Thoracic aorta (tissue), 2 donors: ENCODE results near the gene CIB4. TPM values are rescaled to one million over a fixed set of nuclear protein-coding genes. Genes with fewer than 3 reads are reported as not detected.
"Not testable (repeated sequence)": the region's sequence is repeated elsewhere in the genome, so short reads cannot be mapped to it uniquely, and the experiment has no call there.

Experiments
- ATAC-seq: fragments of 150-250 bp; one replicate; pipeline ENCODE4 v1.8.0; 2017; ENCODE audit warnings: low read depth; ENCODE audit not compliant: insufficient number of reproducible peaks, low FRiP score
- DNase-seq: peaks from one replicate; pipeline ENCODE4 v3.0.0-alpha.2; 2020; ENCODE audit warnings: low spot score
- H3K27ac ChIP-seq, 2 donors: fragments of 200-600 bp; sonication (generic); 1 replicate in 1 of 2; 2 replicates in 1 of 2; pipeline ENCODE4 v1.5.1; 2016; ENCODE audit warnings: mild to moderate bottlenecking in 2 of 2, moderate library complexity in 2 of 2
- H3K27me3 ChIP-seq: fragments of 200-600 bp; sonication (generic); replicated peaks from 2 replicates; pipeline ENCODE4 v1.6.0; 2016; ENCODE audit warnings: mild to moderate bottlenecking; ENCODE audit not compliant: insufficient read depth
- H3K36me3 ChIP-seq: fragments of 200-600 bp; sonication (generic); one replicate; pipeline ENCODE4 v1.5.1; 2016
- H3K4me1 ChIP-seq, 2 donors: fragments of 200-600 bp; sonication (generic); 1 replicate in 1 of 2; 2 replicates in 1 of 2; pipeline versions ENCODE4 v1.5.1 to v1.6.0; 2016; ENCODE audit warnings: low read depth in 2 of 2, mild to moderate bottlenecking in 1 of 2; ENCODE audit not compliant: control insufficient read depth in 1 of 2
- H3K4me3 ChIP-seq: fragments of 200-600 bp; sonication (generic); 2 replicates; pipeline ENCODE4 v1.5.1; 2016; ENCODE audit warnings: mild to moderate bottlenecking
- H3K9me3 ChIP-seq: fragments of 200-600 bp; sonication (generic); 2 replicates; pipeline ENCODE4 v1.5.1; 2016
- CTCF ChIP-seq: fragments of 200-600 bp; sonication (generic); IDR thresholded peaks from one replicate; pipeline ENCODE4 v1.5.1; 2019; ENCODE audit warnings: antibody characterized with exemption
- total RNA-seq, 2 donors: library from RNA; depleted of rRNA; stranded (reverse); fragments of >200 nt; gene quantifications; one replicate each; pipeline versions ENCODE4 v1.1.0 to v1.2.3, GENCODE V29; 2016

CIB4 gene
- total RNA-seq, 2 donors from 2014 or later: not detected

- no peak overlapping the region for H3K27ac ChIP-seq
- no peak for TF ChIP-seq CTCF
- no peak overlapping the region for H3K4me3 ChIP-seq
- no peak for DNase-seq
- H3K4me1 ChIP-seq: peaks cover 3 to 7% of the 10 kb centered on the region in 2 donors
- no peaks in the 10 kb centered on the region for H3K36me3 ChIP-seq
- H3K9me3 ChIP-seq: no peaks in the 10 kb centered on the region
- no peak for ATAC-seq
- no peaks in the 10 kb centered on the region for H3K27me3 ChIP-seq
Measured at GRCh38 chr2:26568076-26568890, 72.9 kb downstream of the CIB4 start.

- ATAC-seq (no peak), DNase-seq (no peak)
- Histone ChIP-seq H3K4me3 (no peak overlapping the region), H3K27ac (no peak overlapping the region), H3K27me3 (no peaks in the 10 kb centered on the region), H3K9me3 (no peaks in the 10 kb centered on the region), H3K4me1 (peaks cover 4 to 14% of the 10 kb centered on the region in 2 donors), H3K36me3 (no peaks in the 10 kb centered on the region)
- no peak for TF ChIP-seq CTCF
Measured at GRCh38 chr2:26567534-26567933, 73.6 kb downstream of the CIB4 start.

- H3K27ac ChIP-seq, DNase-seq, H3K9me3 ChIP-seq, H3K36me3 ChIP-seq, H3K27me3 ChIP-seq, H3K4me3 ChIP-seq, ATAC-seq: not testable (repeated sequence)
- H3K4me1 ChIP-seq: peaks cover 4 to 19% of the 10 kb centered on the region in 2 donors
Measured at GRCh38 chr2:26566731-26567130, 74.4 kb downstream of the CIB4 start.

GRCh38 chr2:26566081-26566375 is 75.1 kb downstream of the CIB4 start:
- Histone ChIP-seq H3K9me3 (no peaks in the 10 kb centered on the region), H3K36me3 (no peaks in the 10 kb centered on the region), H3K27ac (no peak overlapping the region), H3K4me1 (peaks cover 4 to 19% of the 10 kb centered on the region in 2 donors), H3K27me3 (no peaks in the 10 kb centered on the region), H3K4me3 (no peak overlapping the region)
- DNase-seq: no peak
- ATAC-seq: no peak
- TF ChIP-seq CTCF: no peak

GRCh38 chr2:26564121-26564644 is 77.0 kb downstream of the CIB4 start:
- no peaks in the 10 kb centered on the region for H3K27me3 ChIP-seq
- H3K27ac ChIP-seq: no peak overlapping the region
- H3K4me1 ChIP-seq: peaks cover 4 to 19% of the 10 kb centered on the region in 2 donors
- TF ChIP-seq CTCF: no peak
- ATAC-seq: no peak
- DNase-seq: no peak
- no peak overlapping the region for H3K4me3 ChIP-seq
- no peaks in the 10 kb centered on the region for H3K9me3 ChIP-seq
- no peaks in the 10 kb centered on the region for H3K36me3 ChIP-seq

- Histone ChIP-seq H3K4me3 (no peak overlapping the region), H3K36me3 (no peaks in the 10 kb centered on the region), H3K27me3 (no peaks in the 10 kb centered on the region), H3K4me1 (peaks cover 4 to 19% of the 10 kb centered on the region in 2 donors), H3K9me3 (no peaks in the 10 kb centered on the region), H3K27ac (no peak overlapping the region)
- ATAC-seq (no peak), DNase-seq (no peak)
- no peak for TF ChIP-seq CTCF
Measured at GRCh38 chr2:26563686-26564085, 77.5 kb downstream of the CIB4 start.
